NB4 (cell line): ENCODE results near the gene ATOH8.

Experiments
- MAX ChIP-seq: IDR thresholded peaks from 2 replicates; pipeline ENCODE4 v1.6.1; 2011; ENCODE audit warnings: low read depth, low read length
- TF ChIP-seq, protein P1 (sequence below): IDR thresholded peaks from one replicate; pipeline ENCODE4 v1.5.1; 2012; ENCODE audit warnings: low read depth, low read length

DNA sequence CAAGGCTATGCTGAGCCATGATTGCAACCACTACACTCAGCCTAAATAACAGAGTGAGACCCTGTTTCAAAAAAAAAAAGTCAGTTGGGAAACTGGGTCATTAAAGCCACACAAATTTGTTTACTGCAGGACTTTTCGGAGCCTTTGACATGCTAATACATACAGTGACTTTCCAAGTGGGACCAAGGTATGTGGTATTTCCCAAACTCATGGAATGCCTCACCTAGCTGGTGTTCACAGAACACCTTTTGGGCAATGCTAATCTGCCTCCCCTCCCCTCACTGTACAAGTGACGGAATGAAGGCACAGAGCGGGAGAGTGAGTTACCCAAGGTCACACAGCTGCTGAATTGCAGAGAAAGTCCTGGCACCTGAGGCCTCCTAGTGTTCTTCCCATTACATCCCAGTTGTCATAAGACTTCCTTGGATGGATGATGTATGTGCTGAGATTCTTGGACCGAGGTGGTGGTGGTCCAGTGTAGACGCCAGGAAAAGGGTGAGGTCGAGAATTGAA is 30.7 kb downstream of the ATOH8 start:
- TF ChIP-seq, protein P1, sequence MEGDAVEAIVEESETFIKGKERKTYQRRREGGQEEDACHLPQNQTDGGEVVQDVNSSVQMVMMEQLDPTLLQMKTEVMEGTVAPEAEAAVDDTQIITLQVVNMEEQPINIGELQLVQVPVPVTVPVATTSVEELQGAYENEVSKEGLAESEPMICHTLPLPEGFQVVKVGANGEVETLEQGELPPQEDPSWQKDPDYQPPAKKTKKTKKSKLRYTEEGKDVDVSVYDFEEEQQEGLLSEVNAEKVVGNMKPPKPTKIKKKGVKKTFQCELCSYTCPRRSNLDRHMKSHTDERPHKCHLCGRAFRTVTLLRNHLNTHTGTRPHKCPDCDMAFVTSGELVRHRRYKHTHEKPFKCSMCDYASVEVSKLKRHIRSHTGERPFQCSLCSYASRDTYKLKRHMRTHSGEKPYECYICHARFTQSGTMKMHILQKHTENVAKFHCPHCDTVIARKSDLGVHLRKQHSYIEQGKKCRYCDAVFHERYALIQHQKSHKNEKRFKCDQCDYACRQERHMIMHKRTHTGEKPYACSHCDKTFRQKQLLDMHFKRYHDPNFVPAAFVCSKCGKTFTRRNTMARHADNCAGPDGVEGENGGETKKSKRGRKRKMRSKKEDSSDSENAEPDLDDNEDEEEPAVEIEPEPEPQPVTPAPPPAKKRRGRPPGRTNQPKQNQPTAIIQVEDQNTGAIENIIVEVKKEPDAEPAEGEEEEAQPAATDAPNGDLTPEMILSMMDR, result no peak
- no peak for TF ChIP-seq MAX
